ENCODE data around the gene SRD5A1. TPM values are rescaled to one million over a fixed set of nuclear protein-coding genes. Genes with fewer than 3 reads are reported as not detected.

The SRD5A1 gene
- total RNA-seq, 1 donor from 2014 or later, result 2.5 TPM

GRCh38 chr5:6603643-6604042, 29.6 kb upstream of the SRD5A1 start:
- no peak overlapping the region for H3K4me3 ChIP-seq
- peaks cover 100% of the 10 kb centered on the region for H3K36me3 ChIP-seq
- H3K9me3 ChIP-seq (replicated peaks), result no peaks in the 10 kb centered on the region
- peak overlapping the region; percentile 28 for H3K27ac ChIP-seq (replicated peaks)
- H3K27me3 ChIP-seq (ENCODE audit: low read depth), result no peaks in the 10 kb centered on the region
- no peak for TF ChIP-seq CTCF (IDR thresholded peaks at IDR 0.05; ENCODE audit: borderline replicate concordance)
- peaks cover 13% of the 10 kb centered on the region for H3K4me1 ChIP-seq
- intact Hi-C loops (cut with micrococcal nuclease), result no loop called here
- DNase-seq, result peak; percentile 53

GRCh38 chr5:6604341-6604740, 28.9 kb upstream of the SRD5A1 start:
- Histone ChIP-seq H3K27ac (replicated peaks) (no peak overlapping the region), H3K27me3 (ENCODE audit: low read depth) (no peaks in the 10 kb centered on the region), H3K36me3 (peaks cover 100% of the 10 kb centered on the region), H3K4me1 (peaks cover 10% of the 10 kb centered on the region), H3K4me3 (no peak overlapping the region), H3K9me3 (replicated peaks) (no peaks in the 10 kb centered on the region)
- DNase-seq, result no peak
- intact Hi-C loops (cut with micrococcal nuclease), result no loop called here
- no peak for TF ChIP-seq CTCF (IDR thresholded peaks at IDR 0.05; ENCODE audit: borderline replicate concordance)

GRCh38 chr5:6604946-6605345, 28.3 kb upstream of the SRD5A1 start:
- H3K27ac ChIP-seq (replicated peaks), result no peak overlapping the region
- no peaks in the 10 kb centered on the region for H3K27me3 ChIP-seq (ENCODE audit: low read depth)
- peaks cover 100% of the 10 kb centered on the region for H3K36me3 ChIP-seq
- H3K4me1 ChIP-seq, result peaks cover 10% of the 10 kb centered on the region
- H3K4me3 ChIP-seq, result no peak overlapping the region
- no peaks in the 10 kb centered on the region for H3K9me3 ChIP-seq (replicated peaks)
- intact Hi-C loops (cut with micrococcal nuclease), result no loop called here
- TF ChIP-seq CTCF (IDR thresholded peaks at IDR 0.05; ENCODE audit: borderline replicate concordance), result no peak
- no peak for DNase-seq

GRCh38 chr5:6606884-6607558, 26.2 kb upstream of the SRD5A1 start:
- no peak for DNase-seq
- TF ChIP-seq CTCF (IDR thresholded peaks at IDR 0.05; ENCODE audit: borderline replicate concordance), result no peak

DNA sequence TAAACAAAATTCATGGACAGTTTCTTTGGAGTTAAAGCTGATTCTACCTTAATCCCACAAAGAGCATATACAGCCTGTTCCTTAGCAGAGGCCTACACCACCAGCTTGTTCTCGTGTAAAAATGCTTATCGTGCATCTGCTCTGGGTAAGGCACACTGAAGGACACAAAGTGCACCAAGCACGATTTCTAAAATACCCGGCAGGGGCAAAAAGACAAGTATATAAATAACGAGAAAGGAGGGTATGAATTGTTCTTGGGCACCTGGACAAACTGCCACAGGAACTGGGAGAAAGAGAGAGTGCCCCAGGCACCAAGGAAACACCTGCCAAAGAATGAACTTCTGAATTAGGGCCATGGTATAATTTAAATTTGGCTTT, 25.7 kb upstream of the SRD5A1 start:
- H3K4me3 ChIP-seq, result no peak overlapping the region
- intact Hi-C loops (cut with micrococcal nuclease), result no loop called here
- peaks cover 100% of the 10 kb centered on the region for H3K36me3 ChIP-seq
- no peaks in the 10 kb centered on the region for H3K27me3 ChIP-seq (ENCODE audit: low read depth)
- H3K27ac ChIP-seq (replicated peaks), result peak overlapping the region; percentile 20
- no peak for DNase-seq
- H3K4me1 ChIP-seq, result peaks cover 10% of the 10 kb centered on the region
- H3K9me3 ChIP-seq (replicated peaks), result no peaks in the 10 kb centered on the region
- no peak for TF ChIP-seq CTCF (IDR thresholded peaks at IDR 0.05; ENCODE audit: borderline replicate concordance)

More at GRCh38 chr5:6606884-6607558, 26.2 kb upstream of the SRD5A1 start:
- H3K9me3 ChIP-seq (replicated peaks), result no peaks in the 10 kb centered on the region
- H3K27ac ChIP-seq (replicated peaks), result no peak overlapping the region
- intact Hi-C loops (cut with micrococcal nuclease), result no loop called here
- peaks cover 10% of the 10 kb centered on the region for H3K4me1 ChIP-seq
- H3K27me3 ChIP-seq (ENCODE audit: low read depth), result no peaks in the 10 kb centered on the region
- peaks cover 100% of the 10 kb centered on the region for H3K36me3 ChIP-seq
- H3K4me3 ChIP-seq, result no peak overlapping the region
